DND-41 (cell line): ENCODE results near the gene AGAP1.

Experiments
- CTCF ChIP-seq: IDR thresholded peaks from 2 replicates; pipeline ENCODE4 v1.5.1; 2012; ENCODE audit warnings: borderline replicate concordance, low read length, moderate library complexity, mild to moderate bottlenecking; ENCODE audit not compliant: poor library complexity, severe bottlenecking; ENCODE audit errors: extremely low read depth
- EZH2 ChIP-seq: IDR thresholded peaks from 3 replicates; pipeline ENCODE4 v1.6.1; 2012; ENCODE audit warnings: borderline replicate concordance, low read depth, mild to moderate bottlenecking, moderate library complexity, low read length, inconsistent platforms; ENCODE audit not compliant: severe bottlenecking

GRCh38 chr2:235573331-235574221 is 79.7 kb downstream of the AGAP1 start:
- TF ChIP-seq CTCF (no peak), EZH2 (no peak)
